Duodenal mucosa (tissue), 2 donors: ENCODE results near the gene MACROH2A2.

ENCODE experiments used
- H3K27ac ChIP-seq: one replicate; pipeline ENCODE4 v1.7.0; 2013; ENCODE audit warnings: low read depth, low read length
- H3K27me3 ChIP-seq, 2 donors: one replicate each; pipeline ENCODE4 v1.7.0; 2013; ENCODE audit warnings: low read length in 2 of 2, control low read depth in 1 of 2; ENCODE audit not compliant: insufficient read depth in 2 of 2, control insufficient read depth in 1 of 2
- H3K36me3 ChIP-seq, 2 donors: one replicate each; pipeline ENCODE4 v1.7.0; 2013; ENCODE audit warnings: low read length in 2 of 2, control low read depth in 1 of 2; ENCODE audit not compliant: insufficient read depth in 2 of 2, control insufficient read depth in 1 of 2
- H3K4me1 ChIP-seq, 2 donors: one replicate each; pipeline ENCODE4 v1.7.0; 2013; ENCODE audit warnings: low read length in 2 of 2, control low read depth in 1 of 2; ENCODE audit not compliant: insufficient read depth in 2 of 2, control insufficient read depth in 1 of 2
- H3K4me3 ChIP-seq, 2 donors: one replicate each; pipeline ENCODE4 v1.7.0; 2013; ENCODE audit warnings: low read length in 2 of 2, low read depth in 1 of 2
- H3K9ac ChIP-seq, 2 donors: one replicate each; pipeline ENCODE4 v1.7.0; 2013; ENCODE audit warnings: low read length in 2 of 2, low read depth in 1 of 2
- H3K9me3 ChIP-seq, 2 donors: one replicate each; pipeline ENCODE4 v1.7.0; 2013; ENCODE audit warnings: low read length in 2 of 2, control low read depth in 1 of 2; ENCODE audit not compliant: control insufficient read depth in 1 of 2

MACROH2A2 gene

DNA sequence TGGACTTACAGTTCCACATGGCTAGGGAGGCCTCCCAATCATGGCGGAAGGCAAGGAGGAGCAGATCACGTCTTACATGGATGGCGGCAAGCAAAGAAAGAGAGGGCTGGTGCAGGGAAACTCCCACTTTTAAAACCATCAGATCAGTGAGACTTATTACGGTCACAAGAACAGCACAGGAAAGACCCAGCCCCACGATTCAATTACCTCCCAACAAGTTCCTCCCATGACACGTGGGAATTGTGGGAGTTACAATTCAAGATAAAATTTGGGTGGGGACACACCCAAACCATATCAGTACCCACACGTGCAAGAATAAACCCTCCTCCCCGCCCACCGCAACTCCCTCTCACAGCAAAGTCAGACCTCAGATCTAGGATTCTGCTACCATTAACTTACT, 84.5 kb downstream of the MACROH2A2 start:
- Histone ChIP-seq H3K4me3 (no peak overlapping the region), H3K9ac (no peak overlapping the region), H3K9me3 (no peaks in the 10 kb centered on the region), H3K27me3 (no peaks in the 10 kb centered on the region), H3K36me3 (peaks cover 0 to 4% of the 10 kb centered on the region in 2 donors), H3K4me1 (peaks cover 14 to 26% of the 10 kb centered on the region in 2 donors), H3K27ac (no peak overlapping the region)

DNA sequence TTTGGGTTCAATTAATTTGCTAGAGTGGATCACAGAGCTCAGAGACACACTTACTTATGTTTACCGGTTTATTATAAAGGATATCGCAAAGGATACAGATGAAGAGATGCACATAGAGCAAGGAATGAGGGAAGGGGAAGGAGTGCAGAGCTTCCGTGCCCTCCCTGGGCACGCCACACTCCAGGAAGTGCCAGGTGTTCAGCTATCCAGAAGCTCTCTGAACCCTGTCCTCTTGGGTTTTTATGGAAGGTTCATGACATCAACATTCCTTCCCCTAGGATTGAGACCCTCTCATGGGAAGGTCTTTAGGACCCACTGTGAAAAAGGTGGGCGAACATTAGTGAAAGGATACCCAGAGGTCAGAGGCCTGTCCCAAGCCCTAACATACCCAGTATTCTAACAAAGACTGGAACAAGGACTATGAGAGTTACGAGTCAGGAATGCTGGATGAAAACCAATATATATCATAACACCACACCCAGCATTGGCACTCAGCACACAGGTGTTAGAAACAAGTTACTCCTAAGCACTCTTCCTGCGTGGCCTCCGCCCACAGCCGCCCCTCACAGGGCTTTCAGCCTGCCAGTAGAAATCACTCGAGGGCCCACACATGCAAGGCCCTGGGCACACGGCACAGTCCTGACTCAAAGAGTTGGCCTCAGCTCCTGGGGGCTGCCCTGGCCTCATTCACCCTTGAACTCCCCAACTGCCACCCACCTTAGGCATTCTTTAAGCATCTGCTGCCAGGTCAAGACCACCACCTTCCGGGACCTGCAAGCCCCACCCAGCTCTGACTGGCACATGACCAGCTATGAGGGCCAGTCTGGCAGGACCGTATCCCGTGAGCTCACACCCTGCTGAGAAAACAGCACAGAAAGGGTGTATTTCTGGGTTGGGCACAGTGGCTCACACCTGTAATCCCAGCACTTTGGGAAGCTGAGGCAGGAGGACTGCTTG, 85.6 kb downstream of the MACROH2A2 start:
- Histone ChIP-seq H3K36me3 (peaks cover 0 to 4% of the 10 kb centered on the region in 2 donors), H3K4me3 (no peak overlapping the region), H3K9ac (peak overlapping the region in 1 of 2 donors; percentile 13), H3K9me3 (no peaks in the 10 kb centered on the region), H3K27me3 (no peaks in the 10 kb centered on the region), H3K27ac (peak overlapping the region; percentile 58), H3K4me1 (peaks cover 8 to 27% of the 10 kb centered on the region in 2 donors)

DNA sequence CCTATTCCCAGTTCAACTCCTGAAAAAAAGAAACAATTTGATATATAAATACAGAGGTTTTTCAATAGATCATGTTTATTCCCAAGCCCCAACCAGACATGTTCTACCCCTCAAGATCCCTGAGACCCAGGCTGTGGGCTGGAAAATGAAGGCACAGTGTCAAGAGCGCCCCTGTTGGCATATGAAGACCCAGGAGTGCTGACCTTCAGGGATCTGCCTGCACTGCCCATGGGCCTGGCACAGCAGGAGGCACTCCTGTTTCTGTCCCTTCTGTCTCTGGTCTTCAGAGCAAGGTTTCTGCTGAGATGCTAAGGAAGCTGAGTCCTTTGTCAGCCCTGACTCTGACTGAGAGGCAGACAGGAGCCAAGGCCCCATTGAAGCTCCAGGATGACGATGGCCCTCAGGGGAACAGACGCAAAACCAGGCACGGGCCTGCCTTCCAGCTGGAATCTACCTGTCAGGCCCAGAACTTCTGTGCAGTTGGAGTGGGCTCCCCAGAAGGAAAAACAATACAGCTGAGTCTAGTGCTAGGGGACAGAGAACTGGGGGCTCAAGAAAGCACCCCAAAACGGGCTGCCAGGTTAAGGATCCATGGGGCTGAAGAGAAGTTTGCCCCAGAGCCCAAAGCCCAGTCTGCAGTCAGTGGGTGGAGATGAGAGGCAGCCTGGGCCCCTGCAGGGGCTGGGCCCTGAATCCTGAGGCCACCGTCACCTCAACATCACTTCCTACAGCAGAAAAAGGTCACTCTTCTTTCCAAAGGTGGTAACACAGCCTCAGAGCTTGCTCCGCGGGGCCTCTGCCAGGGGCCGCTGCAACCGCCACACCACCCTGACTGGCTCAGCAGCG, 86.7 kb downstream of the MACROH2A2 start:
- Histone ChIP-seq H3K9me3 (no peaks in the 10 kb centered on the region), H3K36me3 (peaks cover 0 to 4% of the 10 kb centered on the region in 2 donors), H3K27me3 (no peaks in the 10 kb centered on the region), H3K9ac (no peak overlapping the region), H3K27ac (no peak overlapping the region), H3K4me3 (no peak overlapping the region), H3K4me1 (peaks cover 11 to 26% of the 10 kb centered on the region in 2 donors)

DNA sequence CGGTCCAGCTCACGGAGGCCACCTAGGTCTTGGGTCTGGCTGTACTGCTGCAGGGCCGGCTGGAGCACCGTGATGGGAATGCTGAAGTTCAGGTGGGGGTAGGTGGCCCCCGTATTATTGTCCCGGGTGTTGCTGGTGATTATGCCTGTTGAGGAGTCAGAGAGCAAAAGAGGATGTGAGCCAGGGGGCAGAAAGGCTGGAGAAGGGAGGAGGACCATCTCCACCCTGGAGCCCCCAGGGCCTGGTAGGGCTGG, 87.3 kb downstream of the MACROH2A2 start:
- no peak overlapping the region for H3K4me3 ChIP-seq
- peaks cover 17 to 32% of the 10 kb centered on the region in 2 donors for H3K4me1 ChIP-seq

DNA sequence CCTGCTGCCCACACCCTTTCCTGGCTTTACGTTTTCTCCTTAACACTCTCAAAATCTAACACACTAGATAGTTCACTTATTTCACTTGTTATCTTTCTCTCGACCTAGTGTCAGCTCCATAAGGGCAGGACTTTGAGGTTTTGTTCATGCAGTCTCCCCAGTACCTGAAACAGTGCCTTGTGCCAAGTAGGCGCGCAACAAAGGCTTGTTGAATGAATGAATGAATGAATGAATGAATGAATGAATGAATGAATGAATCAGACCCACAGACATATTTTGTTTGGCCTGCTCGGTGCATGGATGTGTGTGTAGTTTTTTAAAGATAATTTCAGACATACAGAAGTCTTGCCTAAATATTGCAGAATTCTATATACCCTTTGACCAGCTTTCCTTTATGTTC, 87.7 kb downstream of the MACROH2A2 start:
- no peaks in the 10 kb centered on the region for H3K9me3 ChIP-seq
- no peak overlapping the region for H3K4me3 ChIP-seq
- peaks cover 0 to 4% of the 10 kb centered on the region in 2 donors for H3K36me3 ChIP-seq
- H3K4me1 ChIP-seq, result peaks cover 20 to 36% of the 10 kb centered on the region in 2 donors
- no peak overlapping the region for H3K9ac ChIP-seq
- no peaks in the 10 kb centered on the region for H3K27me3 ChIP-seq
- no peak overlapping the region for H3K27ac ChIP-seq

More for the DNA sequence above, 87.3 kb downstream of the MACROH2A2 start:
- Histone ChIP-seq H3K9me3 (no peaks in the 10 kb centered on the region), H3K9ac (no peak overlapping the region), H3K27ac (no peak overlapping the region), H3K36me3 (peaks cover 0 to 4% of the 10 kb centered on the region in 2 donors), H3K27me3 (no peaks in the 10 kb centered on the region)

DNA sequence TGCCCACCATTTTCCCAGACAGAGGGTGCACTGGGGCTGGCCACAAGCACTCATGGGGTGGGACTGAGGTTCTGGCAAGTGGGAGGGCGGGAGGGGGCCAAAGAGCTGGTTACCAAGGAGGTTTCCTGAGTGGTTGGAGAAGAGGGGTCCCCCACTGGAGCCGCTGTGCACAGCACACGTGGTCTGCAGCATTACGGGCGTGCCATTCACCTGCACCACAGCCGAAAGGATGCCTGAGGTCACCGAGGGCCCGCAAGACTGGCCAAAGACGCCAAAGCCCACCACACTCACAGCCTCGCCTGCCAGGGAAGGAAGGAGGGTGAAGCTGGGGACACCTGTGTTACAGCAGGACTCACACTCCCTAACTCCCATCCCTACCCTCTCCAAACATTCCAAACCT, 89.9 kb downstream of the MACROH2A2 start:
- H3K4me1 ChIP-seq, result peaks cover 30 to 36% of the 10 kb centered on the region in 2 donors
- no peak overlapping the region for H3K4me3 ChIP-seq
- no peaks in the 10 kb centered on the region for H3K9me3 ChIP-seq
- H3K27ac ChIP-seq, result no peak overlapping the region
- H3K27me3 ChIP-seq, result no peaks in the 10 kb centered on the region
- peaks cover 0 to 4% of the 10 kb centered on the region in 2 donors for H3K36me3 ChIP-seq
- no peak overlapping the region for H3K9ac ChIP-seq

DNA sequence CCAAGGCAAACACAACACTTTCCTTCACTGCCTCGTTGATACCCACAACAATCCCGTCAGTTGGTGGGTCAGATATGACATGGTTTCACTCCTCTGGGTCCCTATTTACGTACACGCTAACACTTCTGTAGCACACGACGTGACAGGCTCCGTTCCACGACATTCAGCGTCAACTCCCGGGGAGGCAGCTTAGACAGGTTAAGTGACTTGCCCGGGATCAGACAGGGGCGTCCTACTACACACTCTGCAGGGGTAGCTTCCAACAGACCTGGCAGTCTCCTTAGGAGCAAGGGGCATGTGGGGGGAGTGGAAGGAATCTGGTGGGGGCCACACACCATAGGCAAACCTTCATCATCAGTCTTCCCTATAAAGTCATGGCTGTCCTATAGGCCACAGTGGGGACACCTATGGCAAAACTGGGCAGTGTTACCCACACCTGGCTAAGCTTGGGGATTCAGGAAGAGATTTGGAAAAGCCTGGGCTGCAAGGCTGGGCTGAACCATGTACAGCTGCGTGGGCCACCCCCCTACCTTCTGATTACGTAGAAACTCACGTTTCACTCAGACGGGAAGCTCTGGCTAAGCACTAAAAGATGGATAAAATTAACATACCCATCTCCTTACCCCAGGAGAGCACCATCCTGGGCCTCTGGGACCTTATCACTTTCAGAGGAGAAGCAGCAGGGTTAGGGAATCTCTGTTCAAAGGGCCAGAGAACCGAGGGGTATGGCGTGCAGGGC, 91.9 kb downstream of the MACROH2A2 start:
- Histone ChIP-seq H3K4me1 (peaks cover 23 to 25% of the 10 kb centered on the region in 2 donors), H3K9me3 (no peaks in the 10 kb centered on the region), H3K27me3 (no peaks in the 10 kb centered on the region), H3K9ac (peak overlapping the region in 1 of 2 donors; percentile 77), H3K27ac (no peak overlapping the region), H3K36me3 (peaks cover 0 to 13% of the 10 kb centered on the region in 2 donors), H3K4me3 (peak overlapping the region; percentile 80 to 82)

DNA sequence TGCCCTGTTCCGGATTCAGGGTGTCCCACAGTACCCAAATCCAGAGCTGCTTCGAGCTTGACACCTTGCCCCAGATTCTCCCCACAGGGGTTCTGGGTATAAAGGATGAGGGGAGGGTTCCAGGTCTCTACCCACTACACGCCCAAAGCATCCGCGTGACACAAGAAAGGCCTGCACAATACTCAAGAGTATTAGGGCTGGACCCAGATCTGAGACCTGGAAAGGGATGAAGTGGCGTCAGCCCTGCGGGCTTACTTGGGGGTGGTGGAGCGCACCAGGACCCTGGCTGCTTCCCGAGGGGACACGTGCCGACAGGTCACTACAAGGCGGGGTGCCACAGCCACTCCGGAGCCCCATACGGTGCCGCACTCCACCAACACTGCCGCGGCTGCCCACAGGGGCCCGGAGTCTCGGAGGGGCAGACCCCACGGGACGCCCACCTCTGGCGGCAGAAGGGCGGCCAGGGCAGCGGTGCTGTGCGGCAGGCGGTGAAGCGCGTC, 92.6 kb downstream of the MACROH2A2 start:
- Histone ChIP-seq H3K9ac (peak overlapping the region; percentile 77 to 95), H3K9me3 (no peaks in the 10 kb centered on the region), H3K27me3 (no peaks in the 10 kb centered on the region), H3K36me3 (peaks cover 5 to 15% of the 10 kb centered on the region in 2 donors), H3K4me1 (peaks cover 23 to 25% of the 10 kb centered on the region in 2 donors), H3K4me3 (peak overlapping the region; percentile 80 to 82), H3K27ac (peak overlapping the region; percentile 71)

DNA sequence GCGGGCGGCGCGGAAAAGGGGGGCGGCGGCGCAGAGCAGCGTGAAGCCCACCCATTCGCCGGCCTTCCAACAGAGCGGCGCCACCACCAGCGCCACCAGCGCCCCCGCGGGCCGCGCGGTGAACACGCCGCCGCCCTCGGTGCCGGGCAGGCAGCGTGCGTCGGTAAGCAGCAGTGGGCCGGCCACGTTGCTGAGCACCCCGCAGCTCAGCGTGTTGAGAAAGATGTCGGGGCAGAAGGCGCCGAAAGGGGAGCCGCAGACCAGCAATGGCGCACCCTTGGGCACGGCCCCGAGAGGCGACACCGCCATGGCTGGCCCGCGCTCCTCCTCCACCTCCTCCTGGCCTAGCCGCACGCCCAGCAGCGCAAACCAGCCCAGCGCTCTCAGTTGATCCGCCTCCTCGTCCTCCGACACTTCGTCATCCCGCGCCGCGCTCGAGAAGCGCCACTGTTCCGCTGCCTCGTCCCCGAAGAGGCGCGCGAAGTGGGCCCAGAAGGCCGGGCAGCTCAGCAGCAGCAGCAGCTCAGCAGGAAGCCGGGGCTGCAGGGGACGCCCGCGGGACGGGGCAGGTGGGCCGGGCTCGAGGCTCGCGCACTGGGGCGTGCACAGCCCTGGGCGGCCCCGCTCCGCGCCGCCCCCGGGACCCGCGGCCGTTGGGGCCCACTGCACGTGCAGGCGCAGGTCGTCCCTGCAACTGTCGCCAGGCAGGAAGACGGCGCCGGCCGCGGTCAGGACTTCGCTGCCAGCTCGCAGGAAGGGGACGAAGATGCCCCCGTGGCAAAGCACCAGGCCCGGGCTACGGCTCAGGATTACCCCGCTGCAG, 93.2 kb downstream of the MACROH2A2 start:
- H3K27ac ChIP-seq, result peak overlapping the region; percentile 71
- peak overlapping the region; percentile 80 to 82 for H3K4me3 ChIP-seq
- H3K4me1 ChIP-seq, result peaks cover 23 to 25% of the 10 kb centered on the region in 2 donors
- no peaks in the 10 kb centered on the region for H3K27me3 ChIP-seq
- no peaks in the 10 kb centered on the region for H3K9me3 ChIP-seq
- peak overlapping the region; percentile 77 to 95 for H3K9ac ChIP-seq
- H3K36me3 ChIP-seq, result peaks cover 9 to 22% of the 10 kb centered on the region in 2 donors
